ENCODE data around the gene GYS2. TPM values are rescaled to one million over a fixed set of nuclear protein-coding genes. Genes with fewer than 3 reads are reported as not detected.
A peak's percentile ranks its signal among the peaks of the same experiment; 100 is the strongest.

The GYS2 gene
- total RNA-seq, 4 donors from 2014 or later = not detected

GRCh38 chr12:21505888-21506287 is 98.8 kb downstream of the GYS2 start:
- no peak for ATAC-seq
- TF ChIP-seq POLR2AphosphoS5 (IDR thresholded peaks at IDR 0.05) (no peak), CTCF (IDR thresholded peaks at IDR 0.05) (no peak), EP300 (IDR thresholded peaks at IDR 0.05) (no peak), POLR2A (IDR thresholded peaks at IDR 0.05) (no peak)
- no peak overlapping the region for H3K4me3 ChIP-seq
- H3K27ac ChIP-seq = no peak overlapping the region
- no peaks in the 10 kb centered on the region for H3K27me3 ChIP-seq
- no peaks in the 10 kb centered on the region for H3K9me3 ChIP-seq
- WGBS, 2 donors (ENCODE audit: low coverage in 1 of 2) = 33 to 67% methylated on average over 2 of the region's 2 CpGs
- peaks cover 0 to 38% (median 10%) of the 10 kb centered on the region in 3 donors for H3K4me1 ChIP-seq
- peaks cover 5 to 28% of the 10 kb centered on the region in 2 donors for H3K36me3 ChIP-seq

- 100% methylated on average over 1 of the region's 1 CpG; no CpG with 5 or more reads in 1 of the 2 donors for WGBS, 2 donors (ENCODE audit: low coverage in 1 of 2)
- Histone ChIP-seq H3K4me3 (peak overlapping the region in 1 of 2 donors; percentile 86), H3K36me3 (peaks cover under 1 to 13% of the 10 kb centered on the region in 2 donors), H3K27ac (no peak overlapping the region), H3K27me3 (no peaks in the 10 kb centered on the region), H3K4me1 (peaks cover 14 to 63% (median 17%) of the 10 kb centered on the region in 3 donors), H3K9me3 (no peaks in the 10 kb centered on the region)
- TF ChIP-seq POLR2AphosphoS5 (IDR thresholded peaks at IDR 0.05) = no peak
- no peak for TF ChIP-seq EP300 (IDR thresholded peaks at IDR 0.05)
- TF ChIP-seq CTCF (IDR thresholded peaks at IDR 0.05) = no peak
- TF ChIP-seq POLR2A (IDR thresholded peaks at IDR 0.05) = no peak
- no peak for ATAC-seq
Measured at GRCh38 chr12:21502872-21503271, 101.8 kb downstream of the GYS2 start.

GRCh38 chr12:21502164-21502496 is 102.5 kb downstream of the GYS2 start:
- no peaks in the 10 kb centered on the region for H3K27me3 ChIP-seq
- WGBS, 2 donors (ENCODE audit: low coverage in 1 of 2) = 0 to 2% methylated on average over 2 to 8 of the region's 14 CpGs
- peaks cover 0 to 16% of the 10 kb centered on the region in 2 donors for H3K36me3 ChIP-seq
- H3K4me3 ChIP-seq = peak overlapping the region; percentile 76 to 86
- peak overlapping the region; percentile 62 to 89 (median 87) for H3K27ac ChIP-seq
- no peak for ATAC-seq
- H3K4me1 ChIP-seq = peaks cover 14 to 63% (median 17%) of the 10 kb centered on the region in 3 donors
- TF ChIP-seq POLR2A (IDR thresholded peaks at IDR 0.05) = no peak
- no peak for TF ChIP-seq CTCF (IDR thresholded peaks at IDR 0.05)
- no peak for TF ChIP-seq POLR2AphosphoS5 (IDR thresholded peaks at IDR 0.05)
- no peak for TF ChIP-seq EP300 (IDR thresholded peaks at IDR 0.05)
- no peaks in the 10 kb centered on the region for H3K9me3 ChIP-seq

- WGBS, 2 donors (ENCODE audit: low coverage in 1 of 2) = 0% methylated on average over 12 of the region's 61 CpGs; no CpG with 5 or more reads in 1 of the 2 donors
- Histone ChIP-seq H3K27me3 (no peaks in the 10 kb centered on the region), H3K4me1 (peaks cover 14 to 63% (median 17%) of the 10 kb centered on the region in 3 donors), H3K9me3 (no peaks in the 10 kb centered on the region), H3K27ac (peak within 1 kb of the TSS; percentile 87 to 97 (median 88)), H3K36me3 (peaks cover 0 to 22% of the 10 kb centered on the region in 2 donors), H3K4me3 (peak within 1 kb of the TSS; percentile 76 to 86)
- peak; percentile 100 for ATAC-seq
- TF ChIP-seq EP300 (IDR thresholded peaks at IDR 0.05) (no peak), POLR2AphosphoS5 (IDR thresholded peaks at IDR 0.05) (peak; percentile 75), CTCF (IDR thresholded peaks at IDR 0.05) (no peak), POLR2A (IDR thresholded peaks at IDR 0.05) (peak; percentile 68 to 70)
Measured at GRCh38 chr12:21501258-21502163, 103.1 kb downstream of the GYS2 start, which contains the start of the genes GOLT1B and RECQL. Gene GOLT1B, plus strand, starts transcription at chr12:21501789. Its CDS starts 135 bp downstream, at chr12:21501924. Gene RECQL, minus strand, starts transcription at chr12:21501635. Its CDS starts 2,065 bp downstream, at chr12:21499570.
